HG03097 (cell line): ENCODE results near the gene FOXS1.
"Not testable (repeated sequence)": the region's sequence is repeated elsewhere in the genome, so short reads cannot be mapped to it uniquely, and the experiment has no call there.

Source experiments
- ATAC-seq: cut with Tn5 transposase; IDR thresholded peaks from one replicate; pipeline ENCODE4 v1.9.1; 2021; ENCODE audit not compliant: unreplicated experiment, low FRiP score

The FOXS1 gene

GRCh38 chr20:31840906-31841816, 4.2 kb downstream of the FOXS1 start:
- no peak for ATAC-seq

DNA sequence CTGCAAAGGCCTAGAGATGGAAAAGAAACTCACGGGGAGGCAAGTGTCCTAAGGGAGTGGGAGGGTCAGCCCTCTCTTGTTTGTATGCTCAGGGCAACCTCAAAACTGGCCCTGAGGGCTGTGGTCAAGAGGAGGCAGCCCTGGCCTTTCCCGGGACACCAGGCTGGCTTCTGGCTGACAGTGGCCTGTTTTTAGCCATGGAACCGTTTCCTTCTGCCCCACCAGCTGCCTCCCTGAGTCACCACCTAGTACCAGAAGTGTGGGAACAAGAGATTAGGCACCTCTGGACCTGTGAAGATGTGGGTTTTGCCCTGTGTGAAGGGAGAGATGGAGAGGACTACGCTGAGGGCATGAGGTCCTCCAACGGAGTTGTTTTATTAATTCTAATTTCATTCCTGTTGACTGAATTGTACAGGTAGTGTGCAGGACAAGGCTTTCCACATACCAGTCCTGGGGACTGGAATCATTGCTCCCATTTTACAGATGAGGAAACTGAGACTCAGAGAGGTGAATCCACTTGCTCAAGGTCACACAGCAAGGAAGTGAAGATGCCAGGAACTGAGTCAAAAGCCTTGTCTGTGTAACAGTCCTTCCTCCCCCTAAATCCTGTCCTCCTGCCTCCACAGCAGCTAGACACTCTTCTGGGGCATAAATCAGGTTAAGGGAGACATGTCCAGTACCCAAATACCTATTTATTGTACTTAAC, 5.5 kb downstream of the FOXS1 start:
- ATAC-seq: no peak

DNA sequence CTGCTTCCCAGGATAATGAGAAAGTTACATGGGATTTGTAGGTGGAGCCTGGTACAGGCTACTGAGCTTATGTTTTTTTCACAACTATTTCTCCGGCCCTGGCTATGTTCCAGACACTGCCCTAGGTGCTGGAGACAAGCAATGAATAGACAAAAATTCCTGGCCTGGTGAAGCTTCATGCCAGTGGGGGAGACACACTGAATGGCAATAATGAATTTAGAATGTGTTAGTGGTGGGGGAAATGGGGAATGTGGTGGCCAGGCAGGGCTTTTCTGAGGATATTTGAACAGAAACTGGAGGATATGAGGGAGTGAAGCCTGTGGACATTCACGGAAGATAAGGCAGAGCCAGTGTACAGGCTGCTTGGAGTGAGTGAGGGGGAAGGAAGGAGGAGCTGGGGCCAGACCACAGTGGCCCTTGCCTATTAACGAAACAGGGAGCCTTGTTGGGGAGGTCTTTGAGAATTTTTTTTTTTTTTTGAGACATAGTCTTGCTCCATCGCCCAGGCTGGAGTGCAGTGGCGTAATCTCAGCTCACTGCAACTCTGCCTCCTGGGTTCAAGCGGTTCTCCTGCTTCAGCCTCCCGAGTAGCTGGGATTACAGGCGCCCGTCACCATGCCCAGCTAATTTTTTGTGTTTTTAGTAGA, 6.6 kb downstream of the FOXS1 start:
- no peak for ATAC-seq

DNA sequence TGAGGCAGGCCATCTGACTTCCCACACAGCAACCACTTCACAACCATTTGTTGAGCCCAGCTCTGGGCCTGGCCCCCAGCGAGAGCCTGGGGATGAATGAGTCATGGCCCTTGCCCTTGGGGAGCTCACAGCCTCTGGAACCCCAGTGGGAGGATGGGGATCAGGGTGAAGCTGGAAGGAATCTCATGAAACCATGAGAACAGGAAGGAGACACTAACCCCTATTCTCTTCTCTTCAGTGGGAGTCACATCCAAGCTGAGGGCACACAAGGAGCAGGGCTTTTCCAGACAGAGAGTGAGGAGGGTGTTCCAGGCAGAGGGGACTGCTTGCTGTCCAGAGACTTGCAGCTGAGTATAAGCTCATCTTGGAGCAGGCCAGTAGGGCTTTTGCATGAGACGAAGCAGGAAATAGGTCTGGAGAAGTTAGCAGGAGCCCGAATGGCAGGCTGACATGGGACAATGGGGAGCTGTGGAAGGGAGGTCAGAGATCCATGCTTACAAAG, 7.5 kb downstream of the FOXS1 start:
- no peak for ATAC-seq

DNA sequence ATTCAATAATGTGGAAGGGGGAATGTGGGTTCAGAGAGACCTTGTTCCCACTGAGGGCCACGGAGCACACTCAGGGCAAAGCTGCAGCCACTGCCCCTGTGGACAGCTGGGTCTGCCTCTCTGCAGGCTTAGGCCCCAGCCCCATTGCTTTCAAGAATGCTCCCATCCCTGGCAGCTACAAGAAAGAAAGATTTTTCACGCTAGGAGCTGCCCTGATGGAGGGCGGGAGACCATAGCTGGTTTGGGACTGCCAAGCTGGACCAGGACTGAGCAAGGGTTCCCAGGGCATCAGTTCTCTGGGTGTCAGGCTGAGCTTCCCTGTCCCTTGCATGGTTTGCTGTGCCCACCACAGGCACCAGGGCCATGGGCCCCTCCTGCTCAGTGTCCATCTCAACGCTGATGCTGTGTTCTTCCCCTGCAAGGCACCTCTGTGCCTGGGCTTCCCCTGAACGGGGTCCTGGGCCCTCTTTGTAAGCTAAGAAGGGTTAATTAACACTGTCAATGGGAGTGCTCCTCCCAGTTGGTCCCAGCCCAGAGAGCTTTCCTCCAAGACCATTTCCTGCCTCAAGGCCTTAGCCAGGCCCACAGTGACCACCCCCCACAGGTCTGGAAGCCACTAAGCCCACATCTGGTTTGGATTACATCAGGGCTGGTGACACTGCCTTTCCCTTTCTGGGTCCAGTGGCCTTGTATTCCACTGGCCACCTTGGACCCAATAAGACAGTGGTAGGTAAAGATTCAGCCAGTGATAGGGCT, 8.4 kb downstream of the FOXS1 start:
- no peak for ATAC-seq

DNA sequence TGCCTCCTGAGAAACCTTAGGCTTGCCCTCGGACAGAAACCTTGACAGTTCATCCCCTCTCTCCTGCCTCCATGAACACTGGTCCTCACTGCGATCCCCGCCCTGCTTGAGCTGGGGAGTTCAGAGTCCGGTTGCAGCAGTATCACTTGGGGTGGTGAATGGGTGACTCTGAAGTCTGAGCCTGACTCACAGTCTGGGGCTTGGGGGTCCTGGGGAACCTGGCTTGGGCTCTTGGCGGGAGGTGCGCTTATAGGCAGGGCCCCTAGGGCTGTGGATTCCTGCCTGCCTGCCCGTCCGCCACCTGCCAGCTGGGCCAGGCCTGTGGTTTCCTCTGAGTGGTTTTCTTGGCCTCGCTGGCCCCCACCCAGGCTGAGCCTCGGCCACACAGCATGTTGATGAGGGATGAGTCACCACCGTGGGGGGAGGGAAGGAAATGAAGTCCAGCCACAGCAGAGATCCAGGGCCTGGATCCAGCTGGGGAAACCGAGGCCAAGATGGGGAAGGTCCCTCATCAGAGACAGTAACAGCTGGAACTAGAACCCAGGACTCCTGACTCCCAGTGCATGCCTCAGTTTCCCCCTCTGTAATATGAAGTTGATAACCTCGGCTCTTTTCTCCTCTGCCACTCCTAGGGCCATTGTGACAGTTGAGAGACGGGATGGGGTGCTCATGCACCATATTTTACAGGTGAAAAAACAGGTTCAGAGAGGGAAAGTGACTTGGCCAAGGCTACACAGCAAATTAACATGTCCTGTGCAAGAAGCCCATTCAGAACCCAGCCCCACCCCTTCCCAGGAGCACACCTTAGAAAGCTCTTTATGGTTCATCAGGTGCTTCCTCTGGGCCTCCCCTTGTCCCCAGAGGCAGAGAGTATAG, 9.2 kb downstream of the FOXS1 start:
- no peak for ATAC-seq

DNA sequence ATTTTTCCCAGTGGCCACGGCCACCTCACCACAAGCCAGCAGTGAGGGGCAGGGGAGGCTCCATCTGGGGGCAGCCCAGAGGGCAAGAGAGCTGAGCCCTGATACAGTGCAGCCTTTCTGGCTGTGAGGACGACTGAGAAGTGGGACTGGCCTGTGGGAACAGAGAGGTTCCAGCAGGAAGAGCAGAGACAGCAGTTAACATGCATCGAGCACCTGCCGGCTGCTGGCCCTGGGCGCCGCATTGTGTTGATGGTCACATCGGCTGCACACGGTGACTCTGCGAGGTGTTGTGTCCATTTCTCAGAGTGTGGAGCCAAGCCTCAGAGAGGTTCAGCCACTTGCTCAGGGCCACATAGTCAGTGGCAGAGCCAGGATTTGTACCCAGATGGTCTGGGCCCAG, 9.8 kb downstream of the FOXS1 start:
- ATAC-seq: no peak

GRCh38 chr20:31833931-31834521, 11.4 kb downstream of the FOXS1 start:
- no peak for ATAC-seq

DNA sequence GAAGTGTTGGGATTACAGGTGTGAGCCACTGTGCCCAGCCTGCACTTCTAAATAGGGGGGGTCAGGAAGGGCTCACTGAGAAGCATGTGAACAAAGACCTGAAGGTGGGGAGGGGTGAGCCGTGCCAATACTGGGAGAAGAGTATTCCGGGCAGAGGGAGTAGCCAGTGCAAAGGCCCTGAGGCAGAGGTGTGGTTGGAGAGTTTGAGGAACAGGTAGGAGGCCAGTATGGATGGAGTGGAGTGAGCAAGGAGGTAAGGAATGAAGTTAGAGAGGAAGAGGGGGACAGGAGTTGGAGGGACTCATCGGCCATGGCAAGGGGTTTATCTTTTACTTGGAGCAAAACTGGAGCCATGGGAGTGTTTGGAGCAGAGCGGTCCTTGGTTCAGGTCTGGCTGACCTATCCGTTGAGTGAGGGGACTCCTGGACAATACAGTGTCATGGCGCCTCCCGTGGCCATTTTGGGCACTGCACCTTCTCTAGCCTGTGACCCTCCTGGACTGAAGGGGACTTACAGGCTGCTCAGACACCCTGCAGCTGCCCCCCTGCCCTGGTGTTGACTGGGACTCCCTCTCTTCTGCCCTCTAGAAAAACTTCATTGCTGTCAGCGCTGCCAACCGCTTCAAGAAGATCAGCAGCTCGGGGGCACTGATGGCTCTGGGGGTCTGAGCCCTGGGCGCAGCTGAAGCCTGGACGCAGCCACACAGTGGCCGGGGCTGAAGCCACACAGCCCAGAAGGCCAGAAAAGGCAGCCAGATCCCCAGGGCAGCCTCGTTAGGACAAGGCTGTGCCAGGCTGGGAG, 12.1 kb downstream of the FOXS1 start:
- no peak for ATAC-seq

GRCh38 chr20:31831771-31832306, 13.6 kb downstream of the FOXS1 start:
- ATAC-seq: no peak

DNA sequence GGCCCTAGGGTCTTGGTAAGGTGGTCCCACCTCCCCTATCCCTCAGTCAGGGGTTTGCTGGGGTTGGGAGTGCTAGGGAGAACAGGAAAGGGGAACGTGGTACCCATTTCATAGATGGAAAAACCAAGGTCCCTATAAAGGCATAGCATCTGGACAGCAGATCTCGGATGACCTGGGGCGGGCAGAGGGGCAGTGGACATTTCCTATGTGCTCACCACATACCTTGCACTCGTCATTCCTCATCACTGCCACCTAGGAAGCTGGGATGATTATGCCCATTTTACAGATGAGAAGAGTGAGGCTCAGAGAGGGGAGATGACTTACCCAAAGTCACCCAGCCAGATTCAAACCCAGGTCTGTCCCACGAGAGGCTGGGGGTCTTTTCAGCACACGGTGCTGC, 14.2 kb downstream of the FOXS1 start:
- no peak for ATAC-seq

DNA sequence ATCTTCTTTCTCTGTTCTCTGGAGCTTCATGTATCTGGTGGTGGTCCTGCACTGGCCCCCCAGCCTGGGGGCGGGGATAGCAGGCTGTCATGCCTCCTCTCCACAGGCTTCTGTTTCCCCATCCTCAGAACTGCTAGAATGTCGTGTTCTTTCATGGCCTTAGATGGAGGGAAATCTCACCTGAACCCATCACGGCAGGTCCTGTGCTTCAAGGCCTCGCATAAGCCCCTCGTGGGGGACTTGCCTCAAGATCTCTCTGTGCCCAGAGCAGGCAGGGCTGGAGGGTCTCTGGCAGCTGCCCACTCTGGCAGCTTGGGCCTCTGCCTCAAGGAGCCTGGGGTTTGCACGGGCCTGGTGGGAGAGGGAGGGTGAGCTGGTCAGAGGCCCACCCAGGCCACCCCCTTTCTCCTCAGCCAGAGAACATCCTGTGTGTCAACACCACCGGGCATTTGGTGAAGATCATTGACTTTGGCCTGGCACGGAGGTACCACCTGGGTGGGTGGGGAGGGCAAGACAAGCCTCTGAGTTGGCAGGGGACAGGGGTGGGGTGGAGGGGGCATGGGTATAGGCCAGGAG, 14.9 kb downstream of the FOXS1 start:
- ATAC-seq: no peak

- no peak for ATAC-seq
Measured at GRCh38 chr20:31829731-31830130, 15.7 kb downstream of the FOXS1 start.

- ATAC-seq: not testable (repeated sequence)
Measured at GRCh38 chr20:31828016-31828415, 17.4 kb downstream of the FOXS1 start.

- ATAC-seq: no peak
Measured at GRCh38 chr20:31827059-31827458, 18.3 kb downstream of the FOXS1 start.

DNA sequence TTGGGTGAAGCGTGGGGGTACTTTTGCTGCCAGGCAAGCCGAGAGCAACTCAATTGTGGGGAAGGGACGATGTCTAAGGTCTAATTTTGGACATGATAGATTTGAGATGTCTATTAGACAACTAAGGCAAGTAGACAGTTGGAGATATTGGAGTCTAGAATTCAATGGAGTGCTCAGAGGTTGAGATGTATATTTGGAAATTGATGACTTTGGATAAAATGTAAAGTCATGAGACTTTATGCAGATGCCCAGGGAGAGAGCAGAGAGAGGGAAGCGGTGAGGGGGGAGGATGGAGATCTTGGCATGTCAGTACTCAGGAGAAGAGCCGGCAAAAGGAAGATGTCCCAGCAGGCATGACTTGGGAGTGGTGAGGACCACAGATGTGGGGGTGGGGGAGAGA, 19.3 kb downstream of the FOXS1 start:
- no peak for ATAC-seq

GRCh38 chr20:31824554-31825313, 20.7 kb downstream of the FOXS1 start:
- ATAC-seq: no peak
